Ureter (tissue), 1 donor: ENCODE data around the gene CEACAM7. TPM values are rescaled to one million over a fixed set of nuclear protein-coding genes. Genes with fewer than 3 reads are reported as not detected.

ENCODE experiments used
- DNase-seq: peaks from one replicate; pipeline ENCODE4 v3.0.0-alpha.2; 2020; ENCODE audit warnings: low spot score
- total RNA-seq: library from RNA; stranded (reverse); gene quantifications from one replicate; pipeline ENCODE4 v1.2.4, GENCODE V29; 2023
- donor health status: DM: yes; HTN: yes; CAD: no.

CEACAM7 gene
- total RNA-seq, 1 donor from 2014 or later: 0.36 TPM

GRCh38 chr19:41700381-41701195 lies 12.5 kb upstream of the CEACAM7 start:
- peak; percentile 25 for DNase-seq

GRCh38 chr19:41699968-41700323 lies 11.9 kb upstream of the CEACAM7 start:
- DNase-seq: peak; percentile 27

- DNase-seq: peak; percentile 29
Measured at GRCh38 chr19:41699231-41699967, 11.3 kb upstream of the CEACAM7 start.

- DNase-seq: no peak
Measured at GRCh38 chr19:41698746-41699230, 10.7 kb upstream of the CEACAM7 start.

- DNase-seq: peak; percentile 18
Measured at GRCh38 chr19:41697198-41697855, 9.3 kb upstream of the CEACAM7 start.

GRCh38 chr19:41696402-41697197 lies 8.5 kb upstream of the CEACAM7 start:
- DNase-seq: peak; percentile 35

GRCh38 chr19:41695745-41696144 lies 7.7 kb upstream of the CEACAM7 start:
- DNase-seq: no peak

GRCh38 chr19:41694831-41695635 lies 7.0 kb upstream of the CEACAM7 start:
- peak; percentile 20 for DNase-seq

- DNase-seq: peak; percentile 20
Measured at GRCh38 chr19:41694196-41694595, 6.1 kb upstream of the CEACAM7 start.

- peak; percentile 37 for DNase-seq
Measured at GRCh38 chr19:41691268-41691970, 3.3 kb upstream of the CEACAM7 start.

GRCh38 chr19:41690801-41691065 lies 2.7 kb upstream of the CEACAM7 start:
- DNase-seq: no peak

GRCh38 chr19:41689993-41690800 lies 2.1 kb upstream of the CEACAM7 start:
- DNase-seq: peak; percentile 33

- DNase-seq: peak; percentile 28
Measured at GRCh38 chr19:41688687-41689086, 617 bp upstream of the CEACAM7 start.

GRCh38 chr19:41687419-41687818 lies 651 bp downstream of the CEACAM7 start:
- DNase-seq: no peak

GRCh38 chr19:41682437-41682836 lies 5.6 kb downstream of the CEACAM7 start:
- DNase-seq: peak; percentile 57

- DNase-seq: no peak
Measured at GRCh38 chr19:41671486-41671885, 16.6 kb downstream of the CEACAM7 start.

GRCh38 chr19:41670755-41671154 lies 17.3 kb downstream of the CEACAM7 start:
- DNase-seq: no peak

GRCh38 chr19:41668315-41668714 lies 19.8 kb downstream of the CEACAM7 start:
- no peak for DNase-seq

GRCh38 chr19:41666075-41666474 lies 22.0 kb downstream of the CEACAM7 start:
- DNase-seq: no peak
